Esophagus muscularis mucosa (tissue), 4 donors: Measurements from ENCODE around the gene TOMM20.

Experiments
- EP300 ChIP-seq: sonication (generic); formaldehyde crosslinking; IDR thresholded peaks from one replicate; pipeline ENCODE4 v1.6.1; 2017; ENCODE audit warnings: antibody characterized with exemption
- POLR2A ChIP-seq: fragments of 450-650 bp; IDR thresholded peaks from one replicate; pipeline ENCODE4 v1.6.1; 2017; ENCODE audit warnings: antibody characterized with exemption, moderate library complexity, mild to moderate bottlenecking, low read depth
- TF ChIP-seq, protein P1 (sequence below), 3 experiments: fragments of 200-600 bp in 2 of 3; fragments of 450-650 bp in 1 of 3; sonication (generic) in 2 of 3; IDR thresholded peaks; one replicate each; pipeline ENCODE4 v1.5.1; 2017 to 2019; ENCODE audit warnings: antibody characterized with exemption in 3 of 3, mild to moderate bottlenecking in 2 of 3, moderate library complexity in 1 of 3

GRCh38 chr1:235136111-235136510 lies 7.5 kb upstream of the TOMM20 start:
- TF ChIP-seq, protein P1, sequence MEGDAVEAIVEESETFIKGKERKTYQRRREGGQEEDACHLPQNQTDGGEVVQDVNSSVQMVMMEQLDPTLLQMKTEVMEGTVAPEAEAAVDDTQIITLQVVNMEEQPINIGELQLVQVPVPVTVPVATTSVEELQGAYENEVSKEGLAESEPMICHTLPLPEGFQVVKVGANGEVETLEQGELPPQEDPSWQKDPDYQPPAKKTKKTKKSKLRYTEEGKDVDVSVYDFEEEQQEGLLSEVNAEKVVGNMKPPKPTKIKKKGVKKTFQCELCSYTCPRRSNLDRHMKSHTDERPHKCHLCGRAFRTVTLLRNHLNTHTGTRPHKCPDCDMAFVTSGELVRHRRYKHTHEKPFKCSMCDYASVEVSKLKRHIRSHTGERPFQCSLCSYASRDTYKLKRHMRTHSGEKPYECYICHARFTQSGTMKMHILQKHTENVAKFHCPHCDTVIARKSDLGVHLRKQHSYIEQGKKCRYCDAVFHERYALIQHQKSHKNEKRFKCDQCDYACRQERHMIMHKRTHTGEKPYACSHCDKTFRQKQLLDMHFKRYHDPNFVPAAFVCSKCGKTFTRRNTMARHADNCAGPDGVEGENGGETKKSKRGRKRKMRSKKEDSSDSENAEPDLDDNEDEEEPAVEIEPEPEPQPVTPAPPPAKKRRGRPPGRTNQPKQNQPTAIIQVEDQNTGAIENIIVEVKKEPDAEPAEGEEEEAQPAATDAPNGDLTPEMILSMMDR (IDR thresholded peaks at IDR 0.05) = no peak
- TF ChIP-seq POLR2A (no peak), EP300 (no peak)
